Activated CD8-positive, alpha-beta T cell treated with anti-CD3 and anti-CD28 coated beads, Interleukin-2, amount 10 ng/mL, durations not matched to agents 7 days and 5 days (primary cell): ENCODE measurements around the gene WFS1. TPM values are rescaled to one million over a fixed set of nuclear protein-coding genes. Genes with fewer than 3 reads are reported as not detected.

Source experiments
- ATAC-seq: fragments of 150-1000 bp; cut with Tn5 transposase; one replicate; pipeline ENCODE4 v1.10.0; 2021; ENCODE audit warnings: moderate library complexity
- CTCF ChIA-PET: fragments of 350-600 bp; sonication (Branson Sonifier 250); formaldehyde crosslinking; loops from one replicate; lab custom pipeline; 2021; ENCODE audit warnings: antibody characterized with exemption; lab: Charles Lee
- POLR2A ChIA-PET: fragments of 350-600 bp; sonication (Branson Sonifier 250); formaldehyde crosslinking; loops from one replicate; lab custom pipeline; 2021; ENCODE audit warnings: antibody characterized with exemption; lab: Charles Lee
- DNase-seq: peaks from one replicate; pipeline ENCODE4 v3.0.0-alpha.2; 2020
- H3K27ac Mint-ChIP-seq: one replicate; pipeline ENCODE4 v1.8.0; 2021; ENCODE audit warnings: mild to moderate bottlenecking, mixed read lengths
- H3K27me3 Mint-ChIP-seq: one replicate; pipeline ENCODE4 v1.8.0; 2021; ENCODE audit warnings: low read depth, mixed read lengths
- H3K36me3 Mint-ChIP-seq: one replicate; pipeline ENCODE4 v1.8.0; 2021; ENCODE audit warnings: low read depth, mixed read lengths
- H3K4me1 Mint-ChIP-seq: one replicate; pipeline ENCODE4 v1.8.0; 2021; ENCODE audit warnings: low read depth, mixed read lengths
- H3K4me3 Mint-ChIP-seq: one replicate; pipeline ENCODE4 v1.8.0; 2021; ENCODE audit warnings: mild to moderate bottlenecking, mixed read lengths
- H3K9me3 Mint-ChIP-seq: one replicate; pipeline ENCODE4 v1.8.0; 2022; ENCODE audit warnings: mixed read lengths; ENCODE audit not compliant: insufficient read depth
- total RNA-seq, 2 experiments: library from RNA; stranded (reverse); gene quantifications; one replicate each; pipeline ENCODE4 v1.2.3, GENCODE V29; 2021

Gene WFS1
- total RNA-seq, 2 experiments from 2014 or later = 0.97 to 1.3 TPM

DNA sequence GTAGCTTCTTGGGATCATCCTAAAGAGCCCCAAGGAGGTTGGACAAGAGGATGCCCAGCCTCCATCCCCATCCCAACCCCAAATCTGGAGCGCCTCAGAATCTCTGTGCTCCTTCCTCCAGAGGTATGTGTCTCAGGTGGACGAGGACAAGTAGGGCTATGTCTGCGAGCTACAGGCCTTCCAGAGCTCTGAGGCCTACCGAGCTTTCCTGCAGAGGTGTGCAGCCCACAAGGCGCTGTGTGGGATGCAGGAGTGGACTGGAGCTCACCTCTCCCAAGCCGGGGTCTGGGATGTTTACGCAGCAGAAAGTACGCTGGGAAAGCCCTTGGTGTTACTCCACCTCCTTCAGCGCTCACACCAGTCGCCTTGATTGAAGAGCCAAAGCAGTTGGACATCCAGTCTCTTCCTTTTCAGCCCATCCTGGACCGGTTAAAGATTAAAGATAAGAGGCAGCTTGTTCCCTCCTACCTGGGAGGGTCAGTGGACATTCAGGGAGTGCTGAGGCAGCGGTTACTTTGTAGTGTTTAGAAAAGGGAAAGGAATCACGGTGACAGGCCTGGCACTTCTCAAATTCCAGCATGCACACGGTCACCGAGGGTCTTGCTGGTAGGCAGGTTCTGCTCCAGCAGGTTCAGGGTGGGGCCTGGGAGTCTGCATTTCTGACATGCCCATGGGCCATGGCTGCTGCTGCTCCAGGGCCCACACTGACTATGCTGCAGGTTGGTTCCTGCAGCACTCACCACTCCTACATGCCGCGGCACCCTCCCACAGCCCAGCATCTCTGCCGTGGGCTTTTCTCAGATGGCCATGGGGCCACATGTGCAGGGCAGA, 39.8 kb upstream of the WFS1 start:
- Mint-ChIP-seq H3K9me3 (no peaks in the 10 kb centered on the region), H3K4me1 (no peaks in the 10 kb centered on the region), H3K27ac (no peak overlapping the region), H3K27me3 (no peaks in the 10 kb centered on the region), H3K4me3 (no peak overlapping the region), H3K36me3 (no peaks in the 10 kb centered on the region)
- ATAC-seq (no peak), DNase-seq (no peak)
- ChIA-PET POLR2A (no interaction called here), CTCF (no interaction called here)

DNA sequence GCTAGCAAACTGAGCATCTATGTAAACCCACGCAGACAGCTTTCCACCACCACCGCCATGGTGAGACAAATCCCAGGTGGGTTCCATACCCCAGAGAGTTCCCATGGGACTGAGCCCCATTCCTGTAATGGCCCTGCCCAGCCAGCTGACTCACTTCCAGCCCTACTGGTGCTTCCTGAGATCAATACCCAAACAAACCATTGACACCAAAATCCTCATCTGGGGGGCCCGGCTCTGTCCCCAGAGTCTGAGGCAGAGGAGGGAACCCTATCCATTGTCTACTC, 39.2 kb upstream of the WFS1 start:
- H3K27me3 Mint-ChIP-seq = no peaks in the 10 kb centered on the region
- DNase-seq = no peak
- H3K9me3 Mint-ChIP-seq = no peaks in the 10 kb centered on the region
- H3K4me1 Mint-ChIP-seq = no peaks in the 10 kb centered on the region
- no peak for ATAC-seq
- ChIA-PET CTCF (no interaction called here), POLR2A (no interaction called here)
- H3K36me3 Mint-ChIP-seq = no peaks in the 10 kb centered on the region
- no peak overlapping the region for H3K27ac Mint-ChIP-seq
- no peak overlapping the region for H3K4me3 Mint-ChIP-seq

DNA sequence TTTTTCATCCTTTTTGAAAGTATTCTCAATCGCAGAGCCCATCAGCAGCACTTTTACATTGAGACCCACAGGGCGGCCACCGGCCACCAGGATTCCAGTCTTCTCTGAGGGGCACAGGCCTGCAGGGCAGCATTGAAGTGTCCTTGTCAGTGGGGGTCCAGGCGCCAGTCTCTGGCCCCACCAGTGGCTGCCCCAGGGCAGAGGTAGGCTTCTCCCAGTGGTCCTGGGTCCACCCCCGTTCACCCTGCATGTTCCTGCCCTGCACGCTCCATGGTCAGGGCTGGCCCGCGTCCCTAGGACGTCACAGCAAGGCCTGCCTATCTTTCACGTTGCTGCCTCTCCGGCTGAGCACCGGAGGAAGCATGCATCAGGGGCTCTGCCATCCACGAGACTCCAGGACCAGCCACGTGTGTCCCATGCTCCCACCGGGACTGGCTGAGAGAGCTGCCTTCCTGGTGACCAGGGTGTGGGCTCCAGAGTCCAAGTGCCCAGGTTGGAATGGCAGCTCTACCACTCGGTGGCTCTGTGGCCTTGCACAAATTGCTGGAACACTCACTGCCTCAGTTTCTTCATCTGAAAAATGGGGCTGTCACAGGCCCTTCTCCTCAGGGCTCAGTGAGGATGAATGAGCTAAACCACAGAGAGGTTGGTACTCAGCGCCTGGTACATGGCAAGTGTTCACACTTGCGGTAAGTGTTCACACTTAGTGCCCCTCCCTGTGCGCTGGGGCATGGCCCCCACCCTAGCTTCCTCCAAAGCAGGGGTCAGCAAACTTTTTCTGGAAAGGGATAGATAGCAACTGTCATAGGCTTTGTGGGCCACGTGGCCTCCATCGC, 38.6 kb upstream of the WFS1 start:
- H3K4me3 Mint-ChIP-seq = no peak overlapping the region
- H3K27me3 Mint-ChIP-seq = peaks cover 1% of the 10 kb centered on the region
- ATAC-seq (no peak), DNase-seq (no peak)
- ChIA-PET POLR2A (no interaction called here), CTCF (no interaction called here)
- no peaks in the 10 kb centered on the region for H3K36me3 Mint-ChIP-seq
- H3K27ac Mint-ChIP-seq = no peak overlapping the region
- no peaks in the 10 kb centered on the region for H3K9me3 Mint-ChIP-seq
- H3K4me1 Mint-ChIP-seq = no peaks in the 10 kb centered on the region

DNA sequence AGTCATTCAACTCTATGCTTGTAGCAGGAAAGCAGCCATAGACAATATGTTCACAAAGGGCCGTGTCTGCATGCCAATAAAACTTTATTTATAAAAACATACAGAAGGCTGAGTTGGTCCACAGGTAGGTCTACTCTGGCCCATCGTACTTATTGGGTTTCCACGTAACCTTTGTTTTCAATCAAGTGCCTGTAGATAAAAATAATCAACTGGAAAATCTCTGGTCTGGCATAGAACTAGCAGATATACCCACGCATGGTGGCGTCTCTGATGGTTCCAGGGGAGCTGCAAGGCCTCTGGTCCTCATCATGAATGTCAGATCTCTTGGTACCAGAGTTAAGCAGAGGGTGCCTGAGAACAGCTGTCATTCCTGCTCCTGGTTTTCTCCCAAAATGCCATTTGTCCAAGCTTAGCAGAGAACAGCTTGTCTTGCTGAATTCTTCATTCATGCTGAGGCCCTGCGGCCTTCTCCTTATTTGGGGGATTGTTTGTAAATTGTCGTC, 37.9 kb upstream of the WFS1 start:
- ATAC-seq = no peak
- CTCF ChIA-PET = no interaction called here
- DNase-seq = no peak
- H3K27me3 Mint-ChIP-seq = peaks cover 4% of the 10 kb centered on the region
- H3K36me3 Mint-ChIP-seq = no peaks in the 10 kb centered on the region
- no peaks in the 10 kb centered on the region for H3K9me3 Mint-ChIP-seq
- POLR2A ChIA-PET = no interaction called here
- no peaks in the 10 kb centered on the region for H3K4me1 Mint-ChIP-seq
- no peak overlapping the region for H3K4me3 Mint-ChIP-seq
- no peak overlapping the region for H3K27ac Mint-ChIP-seq

DNA sequence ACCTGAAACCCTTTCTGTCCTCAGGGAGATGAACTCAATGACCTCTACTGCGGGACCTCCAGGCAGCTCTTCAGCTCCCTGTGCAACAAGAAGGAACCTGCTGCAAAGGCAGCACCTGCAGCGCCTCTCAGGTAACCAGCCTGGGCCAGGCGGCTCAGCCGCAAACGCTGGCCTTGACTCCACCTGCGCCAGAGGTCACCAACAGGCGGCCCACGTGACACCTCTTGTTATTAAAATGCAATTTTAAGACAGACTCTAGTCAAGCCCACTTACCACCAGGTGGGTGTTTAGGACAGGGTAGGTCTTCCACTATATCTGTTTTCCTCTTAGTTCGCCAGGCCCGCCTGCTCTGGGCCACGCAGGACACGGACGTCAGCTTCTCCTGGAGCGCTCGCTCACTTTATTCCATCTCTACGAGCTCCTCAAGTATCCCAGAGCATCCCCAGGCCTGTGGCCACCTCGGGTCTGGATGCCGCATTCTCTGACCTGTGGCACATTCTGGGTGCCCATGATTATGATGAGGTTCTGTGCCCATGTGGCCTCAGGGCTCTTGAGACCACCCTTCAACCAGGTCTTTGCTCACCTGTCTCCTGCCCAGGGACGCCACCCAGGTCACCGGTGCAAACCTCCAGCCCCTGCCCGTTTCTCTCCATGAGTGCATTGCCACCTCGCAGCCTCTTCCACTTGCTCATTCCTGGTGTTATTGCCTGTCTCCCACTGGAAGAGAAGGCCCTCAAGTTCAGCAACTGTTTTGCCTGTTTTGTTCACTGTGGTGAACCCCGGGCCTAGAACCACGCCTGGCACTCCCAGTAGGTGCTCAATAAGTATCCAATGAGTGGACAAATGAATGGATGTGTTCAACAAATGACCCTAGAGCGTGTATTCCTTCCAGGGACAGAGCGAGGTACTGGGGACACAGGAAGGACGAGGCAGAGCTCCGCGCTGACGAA, 36.5 kb upstream of the WFS1 start:
- Mint-ChIP-seq H3K9me3 (no peaks in the 10 kb centered on the region), H3K27me3 (peaks cover 4% of the 10 kb centered on the region), H3K4me1 (no peaks in the 10 kb centered on the region), H3K36me3 (no peaks in the 10 kb centered on the region), H3K4me3 (no peak overlapping the region), H3K27ac (no peak overlapping the region)
- DNase-seq (no peak), ATAC-seq (no peak)
- ChIA-PET CTCF (no interaction called here), POLR2A (no interaction called here)

DNA sequence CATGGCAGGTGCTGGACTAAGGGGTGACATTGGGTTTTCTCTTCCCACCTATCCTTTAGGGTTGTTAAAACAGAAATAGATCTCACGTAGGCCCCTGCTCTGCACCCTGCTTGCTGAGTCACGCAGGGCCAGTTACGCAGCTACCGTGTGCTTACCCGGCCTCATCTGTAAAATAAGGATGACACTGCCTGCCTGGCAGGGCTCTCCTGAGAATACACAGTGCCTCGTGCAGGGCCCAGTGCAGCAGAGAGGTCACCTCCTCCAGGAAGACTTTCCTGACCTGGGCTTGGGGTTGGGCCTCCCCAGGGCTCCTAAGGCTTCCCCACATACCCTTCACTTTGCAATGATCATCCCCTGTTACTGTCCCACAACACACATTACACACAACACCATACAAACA, 35.7 kb upstream of the WFS1 start:
- POLR2A ChIA-PET = no interaction called here
- DNase-seq = no peak
- CTCF ChIA-PET = no interaction called here
- ATAC-seq = no peak
- no peaks in the 10 kb centered on the region for H3K9me3 Mint-ChIP-seq
- H3K27me3 Mint-ChIP-seq = peaks cover 4% of the 10 kb centered on the region
- H3K27ac Mint-ChIP-seq = no peak overlapping the region
- no peak overlapping the region for H3K4me3 Mint-ChIP-seq
- no peaks in the 10 kb centered on the region for H3K36me3 Mint-ChIP-seq
- no peaks in the 10 kb centered on the region for H3K4me1 Mint-ChIP-seq

DNA sequence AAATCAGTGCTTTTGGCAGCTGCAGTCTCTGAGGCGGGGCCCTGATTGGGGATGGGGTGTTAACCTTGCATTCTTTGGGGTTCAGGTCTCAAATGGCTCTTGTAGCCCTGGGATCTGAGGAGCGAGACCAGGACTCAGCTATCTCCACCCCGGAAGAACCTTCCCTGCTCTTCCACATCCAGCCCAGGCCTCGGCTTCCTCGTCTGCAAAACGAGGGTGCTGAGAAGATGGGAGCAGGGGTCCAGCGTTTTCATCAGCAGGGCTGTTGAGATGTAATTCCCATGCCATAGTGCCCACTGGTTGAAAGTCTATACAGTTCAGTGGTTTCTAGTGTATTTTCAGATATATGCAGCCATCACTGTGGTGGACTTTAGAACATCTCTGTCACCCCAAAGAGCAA, 34.6 kb upstream of the WFS1 start:
- no peaks in the 10 kb centered on the region for H3K4me1 Mint-ChIP-seq
- ATAC-seq = no peak
- DNase-seq = no peak
- H3K27ac Mint-ChIP-seq = no peak overlapping the region
- H3K9me3 Mint-ChIP-seq = no peaks in the 10 kb centered on the region
- H3K36me3 Mint-ChIP-seq = no peaks in the 10 kb centered on the region
- ChIA-PET POLR2A (no interaction called here), CTCF (no interaction called here)
- no peak overlapping the region for H3K4me3 Mint-ChIP-seq
- H3K27me3 Mint-ChIP-seq = peaks cover 4% of the 10 kb centered on the region

- H3K27ac Mint-ChIP-seq = no peak overlapping the region
- H3K4me3 Mint-ChIP-seq = no peak overlapping the region
- DNase-seq (no peak), ATAC-seq (no peak)
- CTCF ChIA-PET = no interaction called here
- POLR2A ChIA-PET = no interaction called here
- peaks cover 4% of the 10 kb centered on the region for H3K27me3 Mint-ChIP-seq
- H3K36me3 Mint-ChIP-seq = no peaks in the 10 kb centered on the region
- H3K9me3 Mint-ChIP-seq = no peaks in the 10 kb centered on the region
- no peaks in the 10 kb centered on the region for H3K4me1 Mint-ChIP-seq
Observed at GRCh38 chr4:6235901-6236640, 33.6 kb upstream of the WFS1 start.

GRCh38 chr4:6236816-6237390, 32.7 kb upstream of the WFS1 start:
- ChIA-PET POLR2A (interaction anchor here (0.6 kb wide), 1 partner anchor 1319 kb away, joined by 3 read pairs; no protein-coding TSS in a partner anchor), CTCF (no interaction called here)
- Mint-ChIP-seq H3K27ac (no peak overlapping the region), H3K4me1 (no peaks in the 10 kb centered on the region), H3K9me3 (no peaks in the 10 kb centered on the region), H3K27me3 (peaks cover 4% of the 10 kb centered on the region), H3K4me3 (no peak overlapping the region), H3K36me3 (no peaks in the 10 kb centered on the region)
- ATAC-seq (no peak), DNase-seq (no peak)

DNA sequence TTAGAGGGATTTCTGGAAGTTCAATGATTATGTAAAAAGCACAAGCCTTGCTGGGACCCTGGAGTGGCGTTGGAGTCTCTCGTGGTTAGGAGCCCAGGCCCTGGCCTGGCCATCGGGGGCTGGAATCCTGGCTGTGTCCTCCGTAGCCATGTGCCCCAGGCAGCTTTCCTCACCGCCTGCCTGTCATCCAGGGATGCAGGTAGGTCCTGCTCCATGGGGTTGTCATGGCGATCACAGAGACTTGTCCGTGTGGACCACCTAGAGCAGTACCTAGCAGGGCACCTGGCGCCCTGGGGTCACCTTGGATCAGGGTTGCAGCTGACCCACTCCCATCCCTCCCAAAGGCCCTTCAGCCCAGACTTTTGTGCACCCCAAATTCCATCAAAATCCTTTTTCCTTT, 30.2 kb upstream of the WFS1 start:
- DNase-seq = no peak
- POLR2A ChIA-PET = no interaction called here
- peaks cover 8% of the 10 kb centered on the region for H3K9me3 Mint-ChIP-seq

DNA sequence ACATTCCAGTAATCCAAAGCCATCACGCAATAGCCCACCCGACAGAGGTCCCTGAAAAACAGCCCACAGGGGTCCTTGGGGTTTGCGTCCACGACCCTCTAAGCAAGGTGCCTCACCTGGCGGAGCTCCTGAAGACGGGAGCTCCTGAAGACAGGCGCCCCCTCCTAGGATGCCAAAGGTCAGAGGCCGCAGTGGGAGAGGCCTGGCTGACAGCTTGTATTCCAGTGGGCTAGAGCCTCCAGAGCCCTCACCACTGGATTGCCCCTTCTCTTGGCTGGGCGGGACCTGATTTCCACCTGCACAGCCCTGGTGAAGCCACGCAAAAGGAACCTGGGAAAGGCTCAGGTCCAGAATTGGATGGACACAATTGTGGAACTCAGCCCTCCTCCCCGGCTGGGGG, 29.7 kb upstream of the WFS1 start:
- Mint-ChIP-seq H3K4me1 (no peaks in the 10 kb centered on the region), H3K9me3 (peaks cover 13% of the 10 kb centered on the region), H3K36me3 (peaks cover 2% of the 10 kb centered on the region), H3K27me3 (peaks cover 15% of the 10 kb centered on the region), H3K4me3 (no peak overlapping the region), H3K27ac (no peak overlapping the region)
- ATAC-seq = no peak
- ChIA-PET CTCF (interaction anchor here (1.3 kb wide), 1 partner anchor 11 kb away, joined by 6 read pairs; no protein-coding TSS in a partner anchor), POLR2A (no interaction called here)
- DNase-seq = no peak

More for the DNA sequence above, 30.2 kb upstream of the WFS1 start:
- CTCF ChIA-PET = interaction anchor here (1.2 to 1.3 kb wide), 2 partner anchors 11 kb away, joined by 3 to 6 read pairs; no protein-coding TSS in a partner anchor
- no peak for ATAC-seq
- no peaks in the 10 kb centered on the region for H3K4me1 Mint-ChIP-seq
- H3K27me3 Mint-ChIP-seq = peaks cover 10% of the 10 kb centered on the region
- no peak overlapping the region for H3K27ac Mint-ChIP-seq
- no peaks in the 10 kb centered on the region for H3K36me3 Mint-ChIP-seq
- no peak overlapping the region for H3K4me3 Mint-ChIP-seq
